ENCODE results near the gene PLXNC1. TPM values are rescaled to one million over a fixed set of nuclear protein-coding genes. Genes with fewer than 3 reads are reported as not detected.

The PLXNC1 gene
- total and polyA plus RNA-seq, 2 of the 8 experiments (the other 6 are each of a cell fraction or from before 2014, with no cell fraction given): 0.83 to 2.0 TPM

DNA sequence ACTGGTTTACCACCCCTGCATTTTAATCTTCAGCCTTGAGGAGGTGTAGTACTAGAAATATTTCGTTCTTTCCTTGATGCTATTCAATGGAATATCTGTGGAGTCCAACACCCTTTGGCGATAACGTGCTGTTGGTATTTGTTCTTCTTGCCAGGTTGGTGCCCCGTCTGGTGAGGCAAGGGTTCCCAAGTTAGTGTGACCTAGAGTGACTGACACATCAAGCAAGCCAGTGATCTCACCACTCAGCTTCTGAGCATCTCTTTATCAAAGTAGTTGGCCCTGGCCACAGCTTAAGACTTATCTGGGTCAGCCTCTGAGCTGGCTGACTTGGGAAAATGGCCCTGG is 60.2 kb downstream of the PLXNC1 start:
- Histone ChIP-seq H3K4me1 (replicated peaks in 1 of 4; ENCODE audit: control insufficient read depth in 3 of 4, insufficient read depth in 4 of 4, low read length in 3 of 4) (peaks cover 0 to 6% (median 0%) of the 10 kb centered on the region in 4 experiments; a peak in 2 of 7 replicates), H2BK5ac (ENCODE audit: low read depth, low read length) (no peak overlapping the region), H3K36me3 (ENCODE audit: control insufficient read depth in 2 of 4, insufficient read depth in 4 of 4, low read length in 3 of 4) (no peaks in the 10 kb centered on the region), H3K27ac (ENCODE audit: low read depth, low read length) (no peak overlapping the region), H2BK12ac (ENCODE audit: low read depth, low read length) (no peak overlapping the region), H3K4me2 (ENCODE audit: insufficient read depth in 1 of 2, low read depth in 2 of 2, low read length in 2 of 2) (no peak overlapping the region), H3K79me1 (ENCODE audit: low read depth, low read length) (no peaks in the 10 kb centered on the region), H3K23me2 (ENCODE audit: low read depth, low read length) (no peaks in the 10 kb centered on the region), H3K23ac (ENCODE audit: insufficient read length) (no peak overlapping the region), H4K5ac (ENCODE audit: insufficient read length, low read depth, low read length) (no peak overlapping the region), H3K4ac (replicated peaks; ENCODE audit: insufficient read length, low read depth, low read length) (no peak overlapping the region), H3K56ac (replicated peaks; ENCODE audit: insufficient read length, low read depth, low read length) (no peak overlapping the region), H2BK120ac (replicated peaks; ENCODE audit: low read depth, low read length) (no peak overlapping the region), H4K91ac (replicated peaks; ENCODE audit: insufficient read length, low read length) (no peak overlapping the region), H4K8ac (ENCODE audit: extremely low read depth, insufficient read depth, low read length) (no peak overlapping the region), H3K14ac (ENCODE audit: insufficient read length) (no peak overlapping the region), H4K20me1 (replicated peaks in 1 of 2; ENCODE audit: control insufficient read depth in 1 of 2, insufficient read depth in 2 of 2, low read length in 2 of 2) (no peaks in the 10 kb centered on the region), H3K79me2 (ENCODE audit: control insufficient read depth in 1 of 2, insufficient read depth in 2 of 2, low read length in 2 of 2) (no peaks in the 10 kb centered on the region), H3K27me3 (replicated peaks in 1 of 4; ENCODE audit: control insufficient read depth in 3 of 4, extremely low read depth in 1 of 4, insufficient read depth in 3 of 4, low read length in 3 of 4) (no peaks in the 10 kb centered on the region), H2AFZ (ENCODE audit: low read length) (no peak overlapping the region), H3K9ac (replicated peaks in 1 of 4; ENCODE audit: extremely low read depth in 1 of 4, low read depth in 3 of 4, low read length in 3 of 4) (no peak overlapping the region; a peak in 1 of 7 replicates), H2BK20ac (ENCODE audit: low read length) (no peak overlapping the region), H2BK15ac (ENCODE audit: low read length) (no peak overlapping the region), H2AK5ac (ENCODE audit: low read depth, low read length) (no peak overlapping the region), H3K4me3 (ENCODE audit: extremely low read depth in 1 of 4, insufficient read depth in 2 of 4, low read depth in 3 of 4, low read length in 4 of 4) (no peak overlapping the region), H3K18ac (ENCODE audit: extremely low read depth, low read length) (no peak overlapping the region), H3K9me3 (ENCODE audit: insufficient read depth in 2 of 2, low read depth in 1 of 2, low read length in 1 of 2) (no peaks in the 10 kb centered on the region)
- 95% methylated on average over 4 of the region's 4 CpGs; no CpG with 5 or more reads in 1 of the 2 experiments for WGBS, 2 experiments (ENCODE audit: extremely low coverage in 1 of 2, insufficient coverage in 1 of 2, insufficient read length in 1 of 2, insufficient replicate concordance in 2 of 2, low coverage in 1 of 2, low lambda C conversion rate in 2 of 2, missing lambda C conversion rate in 1 of 2)
- TF ChIP-seq USF2 (IDR thresholded peaks at IDR 0.05; ENCODE audit: low read length) (no peak), POLR2A (IDR thresholded peaks at IDR 0.05; ENCODE audit: control extremely low read depth in 1 of 2, low read depth in 2 of 2, low read length in 2 of 2) (no peak), SRF (IDR thresholded peaks at IDR 0.05; ENCODE audit: low read depth, low read length) (no peak), GTF2F1 (IDR thresholded peaks at IDR 0.05; ENCODE audit: borderline replicate concordance, low read depth, low read length) (no peak), GABPA (IDR thresholded peaks at IDR 0.05; ENCODE audit: borderline replicate concordance, insufficient read depth, low read length) (no peak), MAFK (IDR thresholded peaks at IDR 0.05; ENCODE audit: low read depth, low read length) (no peak), NRF1 (IDR thresholded peaks at IDR 0.05; ENCODE audit: low read depth, low read length) (no peak), JUN (IDR thresholded peaks at IDR 0.05; ENCODE audit: low read depth, low read length) (no peak), TAF1 (IDR thresholded peaks at IDR 0.05; ENCODE audit: low read depth, low read length) (no peak)
- TF ChIP-seq, protein P1, sequence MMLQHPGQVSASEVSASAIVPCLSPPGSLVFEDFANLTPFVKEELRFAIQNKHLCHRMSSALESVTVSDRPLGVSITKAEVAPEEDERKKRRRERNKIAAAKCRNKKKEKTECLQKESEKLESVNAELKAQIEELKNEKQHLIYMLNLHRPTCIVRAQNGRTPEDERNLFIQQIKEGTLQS (IDR thresholded peaks at IDR 0.05; ENCODE audit: insufficient read depth, low read depth, low read length): no peak
- DNase-seq (ENCODE audit: low read depth in 1 of 2, low spot score in 2 of 2) (no peak), FAIRE-seq (no peak)
- CTCF ChIA-PET (ENCODE audit: partially characterized antibody): interaction anchor here (0.8 to 1.7 kb wide), 7 partner anchors 10 to 218 kb away, joined by 3 to 6 read pairs (median 3); no protein-coding TSS in a partner anchor
- POLR2A ChIA-PET (ENCODE audit: partially characterized antibody): no interaction called here
